GM23338 (cell line): ENCODE data around the gene TCIRG1. TPM values are rescaled to one million over a fixed set of nuclear protein-coding genes. Genes with fewer than 3 reads are reported as not detected.
A peak's percentile ranks its signal among the peaks of the same experiment; 100 is the strongest.

ENCODE experiments used
- ATAC-seq: fragments of 200-7000 bp; cut with Tn5 transposase; 3 replicates; pipeline ENCODE4 v1.9.1; 2020
- DNase-seq: peaks from one replicate; pipeline ENCODE4 v3.0.0-alpha.2; 2015; ENCODE audit warnings: low spot score
- H2AFZ ChIP-seq: fragments of 200-600 bp; sonication (generic); 2 replicates; pipeline ENCODE4 v1.8.0; 2016; ENCODE audit warnings: antibody characterized with exemption, mild to moderate bottlenecking, moderate library complexity
- H3F3A ChIP-seq: fragments of 200-600 bp; sonication (generic); replicated peaks from 2 replicates; pipeline ENCODE4 v1.8.0; 2017; ENCODE audit warnings: antibody characterized with exemption, mixed run types, low read depth
- H3K27ac ChIP-seq: fragments of 200-600 bp; sonication (generic); 2 replicates; pipeline ENCODE4 v1.6.1; 2016; ENCODE audit warnings: low read depth
- H3K27me3 ChIP-seq: fragments of 200-600 bp; sonication (generic); 2 replicates; pipeline ENCODE4 v1.8.0; 2016; ENCODE audit warnings: mild to moderate bottlenecking, mixed run types, moderate library complexity; ENCODE audit not compliant: insufficient read depth
- H3K36me3 ChIP-seq: fragments of 200-600 bp; sonication (generic); 2 replicates; pipeline ENCODE4 v1.8.0; 2016; ENCODE audit warnings: mild to moderate bottlenecking; ENCODE audit not compliant: insufficient read depth
- H3K4me1 ChIP-seq: fragments of 200-600 bp; sonication (generic); 2 replicates; pipeline ENCODE4 v1.8.0; 2016; ENCODE audit warnings: mild to moderate bottlenecking, moderate library complexity; ENCODE audit not compliant: insufficient read depth
- H3K4me2 ChIP-seq: fragments of 200-600 bp; sonication (generic); 2 replicates; pipeline ENCODE4 v1.7.1; 2017; ENCODE audit warnings: mixed run types
- H3K4me3 ChIP-seq: fragments of 200-600 bp; sonication (generic); 2 replicates; pipeline ENCODE4 v1.6.1; 2016; ENCODE audit warnings: mixed run types
- H3K79me2 ChIP-seq: fragments of 200-600 bp; sonication (generic); replicated peaks from 2 replicates; pipeline ENCODE4 v1.8.0; 2017; ENCODE audit warnings: mild to moderate bottlenecking; ENCODE audit not compliant: insufficient read depth
- H3K9me2 ChIP-seq: fragments of 200-600 bp; sonication (generic); 2 replicates; pipeline ENCODE4 v1.8.0; 2017; ENCODE audit not compliant: insufficient read depth
- H4K20me1 ChIP-seq: fragments of 200-600 bp; sonication (generic); replicated peaks from 2 replicates; pipeline ENCODE4 v1.8.0; 2017; ENCODE audit warnings: mild to moderate bottlenecking; ENCODE audit not compliant: insufficient read depth
- H3K27ac Mint-ChIP-seq: 2 replicates; pipeline ENCODE4 v1.8.0; 2020; ENCODE audit warnings: inconsistent platforms, mild to moderate bottlenecking, moderate library complexity, mixed read lengths
- H3K27me3 Mint-ChIP-seq: 3 replicates; pipeline ENCODE4 v1.8.0; 2022; ENCODE audit warnings: low read depth, mild to moderate bottlenecking, moderate library complexity, mixed read lengths, inconsistent platforms; ENCODE audit not compliant: insufficient read depth, poor library complexity
- H3K36me3 Mint-ChIP-seq: 3 replicates; pipeline ENCODE4 v1.8.0; 2021; ENCODE audit warnings: low read depth, mild to moderate bottlenecking, inconsistent platforms, moderate library complexity, mixed read lengths
- H3K4me1 Mint-ChIP-seq: 3 replicates; pipeline ENCODE4 v1.8.0; 2020; ENCODE audit warnings: mild to moderate bottlenecking, inconsistent platforms, mixed read lengths
- H3K4me3 Mint-ChIP-seq: 3 replicates; pipeline ENCODE4 v1.8.0; 2021; ENCODE audit warnings: moderate library complexity, mild to moderate bottlenecking, inconsistent platforms, mixed read lengths
- H3K9me3 Mint-ChIP-seq: 3 replicates; pipeline ENCODE4 v1.8.0; 2020; ENCODE audit warnings: moderate library complexity, mild to moderate bottlenecking, inconsistent platforms, mixed read lengths
- CREB1 ChIP-seq: fragments of 250-450 bp; sonication (Bioruptor Pico); IDR thresholded peaks from 2 replicates; pipeline ENCODE4 v1.5.0; 2020; ENCODE audit warnings: low read depth, mild to moderate bottlenecking, moderate library complexity
- CTCF ChIP-seq, 2 experiments: fragments of 200-600 bp in 1 of 2; sonication (generic) in 1 of 2; conservative IDR thresholded peaks; 2 replicates each; pipeline versions ENCODE4 v1.5.1 to v1.6.1; 2016 to 2017; ENCODE audit warnings: antibody characterized with exemption in 2 of 2, low read depth in 2 of 2, mild to moderate bottlenecking in 2 of 2, moderate library complexity in 1 of 2
- ETS1 ChIP-seq: IDR thresholded peaks from 2 replicates; pipeline ENCODE4 v1.6.1; 2016; ENCODE audit warnings: antibody characterized with exemption
- EZH2 ChIP-seq: fragments of 200-600 bp; sonication (generic); IDR thresholded peaks from one replicate; pipeline ENCODE4 v1.8.0; 2017; ENCODE audit warnings: antibody characterized with exemption, mild to moderate bottlenecking, low read depth; ENCODE audit not compliant: unreplicated experiment
- EZH2phosphoT487 ChIP-seq: fragments of 200-600 bp; sonication (generic); IDR thresholded peaks from one replicate; pipeline ENCODE4 v1.8.1; 2018; ENCODE audit warnings: antibody characterized with exemption; ENCODE audit not compliant: unreplicated experiment
- JUNB ChIP-seq: IDR thresholded peaks from one replicate; pipeline ENCODE4 v1.6.1; 2016; ENCODE audit warnings: antibody characterized with exemption; ENCODE audit not compliant: unreplicated experiment
- NANOG ChIP-seq: IDR thresholded peaks from 2 replicates; pipeline ENCODE4 v1.6.1; 2016; ENCODE audit warnings: antibody characterized with exemption, borderline replicate concordance
- POLR2AphosphoS5 ChIP-seq: IDR thresholded peaks from 2 replicates; pipeline ENCODE4 v1.6.1; 2016; ENCODE audit warnings: antibody characterized with exemption, low read depth
- REST ChIP-seq: IDR thresholded peaks from one replicate; pipeline ENCODE4 v1.6.1; 2018; ENCODE audit warnings: antibody characterized with exemption; ENCODE audit not compliant: unreplicated experiment
- STAT1 ChIP-seq: IDR thresholded peaks from one replicate; pipeline ENCODE4 v1.6.1; 2016; ENCODE audit warnings: antibody characterized with exemption; ENCODE audit not compliant: unreplicated experiment
- ZNF114 ChIP-seq: fragments of 250-450 bp; sonication (Bioruptor Pico); IDR thresholded peaks from 2 replicates; pipeline ENCODE4 v1.5.0; 2020; ENCODE audit warnings: mild to moderate bottlenecking, moderate library complexity
- ZNF331 ChIP-seq: fragments of 250-450 bp; sonication (Bioruptor Pico); IDR thresholded peaks from 2 replicates; pipeline ENCODE4 v1.5.0; 2020; ENCODE audit warnings: low read depth, mild to moderate bottlenecking, moderate library complexity
- ZNF462 ChIP-seq: fragments of 250-450 bp; sonication (Bioruptor Pico); IDR thresholded peaks from 2 replicates; pipeline ENCODE4 v1.5.0; 2020; ENCODE audit warnings: mild to moderate bottlenecking, moderate library complexity
- polyA plus RNA-seq: library from polyadenylated mRNA; unstranded; fragments of >200 nt; fragmentation: Nextera tagmentation; extraction: Ambion mirVana; gene quantifications from 2 replicates; pipeline ENCODE4 v1.2.1, GENCODE V29; 2016
- total RNA-seq: library from RNA; depleted of rRNA; stranded (reverse); fragments of >200 nt; shearing (Covaris generic); gene quantifications from 2 replicates; pipeline ENCODE4 v1.2.3, GENCODE V29; 2014

TCIRG1 gene
- total and polyA plus RNA-seq, 2 experiments from 2014 or later, result 20.4 to 40.4 TPM

- Histone ChIP-seq H3F3A (0 out of 2 replicates have a peak, but pooled peaks cover 4% of the 10 kb centered on the region), H2AFZ (no peak overlapping the region), H3K4me2 (no peak overlapping the region), H3K79me2 (peaks cover 93% of the 10 kb centered on the region), H3K4me1 (peaks cover 3% of the 10 kb centered on the region; the same call in 1 of the 2 replicates), H3K9me2 (no peaks in the 10 kb centered on the region), H4K20me1 (peaks cover 35% of the 10 kb centered on the region), H3K27me3 (no peaks in the 10 kb centered on the region), H3K27ac (0 out of 2 replicates have a peak overlapping the region, but pooled peaks have one; percentile 65), H3K36me3 (peaks cover 4% of the 10 kb centered on the region; the same call in 1 of the 2 replicates), H3K4me3 (no peak overlapping the region)
- Mint-ChIP-seq H3K9me3 (no peaks in the 10 kb centered on the region), H3K36me3 (peaks cover 16% of the 10 kb centered on the region), H3K4me3 (no peak overlapping the region), H3K27me3 (no peaks in the 10 kb centered on the region), H3K27ac (no peak overlapping the region), H3K4me1 (peaks cover 11% of the 10 kb centered on the region)
- TF ChIP-seq POLR2AphosphoS5, result no peak
- no peak for TF ChIP-seq JUNB
- TF ChIP-seq STAT1, result no peak
- TF ChIP-seq ZNF114, result no peak
- no peak for TF ChIP-seq ZNF462 (CRISPR knock-in tag)
- TF ChIP-seq EZH2, result no peak
- no peak for TF ChIP-seq CREB1
- TF ChIP-seq REST, result no peak
- TF ChIP-seq EZH2phosphoT487, result no peak
- no peak for TF ChIP-seq ETS1
- TF ChIP-seq NANOG, result no peak
- TF ChIP-seq CTCF (conservative IDR thresholded peaks at IDR 0.05; ENCODE audit: low read depth in 2 of 2), result no peak
- TF ChIP-seq ZNF331 (CRISPR knock-in tag), result no peak
- no peak for DNase-seq
- ATAC-seq, result no peak
Observed at GRCh38 chr11:68093565-68093964, 54.7 kb downstream of the TCIRG1 start.
